Activated CD4-positive, alpha-beta T cell treated with anti-CD3 and anti-CD28 coated beads for 36 hours (primary cell): ENCODE data around the gene UFC1. TPM values are rescaled to one million over a fixed set of nuclear protein-coding genes. Genes with fewer than 3 reads are reported as not detected.

ENCODE experiments used
- ATAC-seq: fragments of 200-7000 bp; cut with Tn5 transposase; one replicate; pipeline ENCODE4 v1.10.0; 2021; ENCODE audit warnings: mild to moderate bottlenecking, moderate library complexity
- CTCF ChIA-PET: fragments of 350-600 bp; sonication (Branson Sonifier 250); formaldehyde crosslinking; loops from one replicate; lab custom pipeline; 2021; ENCODE audit warnings: antibody characterized with exemption; lab: Charles Lee
- POLR2A ChIA-PET: fragments of 350-600 bp; sonication (Branson Sonifier 250); formaldehyde crosslinking; loops from one replicate; lab custom pipeline; 2021; ENCODE audit warnings: antibody characterized with exemption, inconsistent platforms; lab: Charles Lee
- DNase-seq: peaks from one replicate; pipeline ENCODE4 v3.0.0-alpha.2; 2020
- H3K27ac Mint-ChIP-seq: one replicate; pipeline ENCODE4 v1.8.0; 2021; ENCODE audit warnings: mixed read lengths
- H3K27me3 Mint-ChIP-seq: one replicate; pipeline ENCODE4 v1.8.0; 2021; ENCODE audit warnings: mixed read lengths
- H3K36me3 Mint-ChIP-seq: one replicate; pipeline ENCODE4 v1.8.0; 2021; ENCODE audit warnings: low read depth, mixed read lengths
- H3K4me1 Mint-ChIP-seq: one replicate; pipeline ENCODE4 v1.8.0; 2021; ENCODE audit warnings: mixed read lengths
- H3K4me3 Mint-ChIP-seq: one replicate; pipeline ENCODE4 v1.8.0; 2021; ENCODE audit warnings: mild to moderate bottlenecking, moderate library complexity, mixed read lengths
- H3K9me3 Mint-ChIP-seq: one replicate; pipeline ENCODE4 v1.8.0; 2021; ENCODE audit warnings: low read depth, mixed read lengths
- intact Hi-C, 2 experiments: fragments of 100-400 bp; cut with DNase I in 1 of 2; cut with micrococcal nuclease in 1 of 2; formaldehyde crosslinking; loops; one replicate each; pipeline versions ENCODE4 v1.14.2 to v1.15.1; 2022 to 2024; cut with DNase I, micrococcal nuclease
- total RNA-seq, 2 experiments: library from RNA; stranded (reverse); gene quantifications; one replicate each; pipeline ENCODE4 v1.2.3, GENCODE V29; 2021

The UFC1 gene
- total RNA-seq, 2 experiments from 2014 or later: 89.2 to 98.6 TPM

DNA sequence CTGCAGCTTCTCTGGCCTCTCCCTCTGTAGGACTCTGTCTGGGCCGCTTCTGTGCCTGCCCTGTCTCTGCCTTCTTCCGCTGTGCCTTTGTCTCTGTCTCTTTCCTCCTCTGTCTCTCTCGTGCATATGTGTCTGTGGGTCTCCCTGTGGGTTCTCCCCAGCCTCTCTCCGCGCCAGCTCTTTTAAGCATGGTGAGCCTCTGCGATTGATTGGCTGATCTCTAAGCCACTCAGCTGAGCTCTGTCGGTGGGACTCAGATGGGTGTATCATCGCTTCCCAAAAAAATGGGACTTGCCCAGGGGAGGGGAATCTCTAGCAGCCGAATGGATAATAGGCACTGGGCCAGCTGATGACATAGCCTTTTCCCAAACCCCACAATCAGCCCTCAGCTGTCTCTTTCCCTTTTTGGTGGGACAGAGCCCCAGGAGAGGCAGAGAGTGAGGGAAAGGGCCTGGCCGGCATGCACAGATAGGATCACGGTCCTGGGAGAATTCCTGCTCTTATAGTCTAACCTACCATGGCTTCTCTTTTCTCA lies 45.2 kb downstream of the UFC1 start, which contains the start of gene ADAMTS4:
ADAMTS4 (minus strand) TSS at position 158 of the 535 bp plus-strand sequence. CDS start 427 bp downstream, outside the sequence.
- intact Hi-C loops: no loop called here
- DNase-seq (no peak), ATAC-seq (no peak)
- CTCF ChIA-PET: interaction anchor here (1.0 to 1.3 kb wide), 2 partner anchors 26 to 33 kb away, joined by 3 to 6 read pairs; partner anchors contain the start of genes PPOX and TOMM40L
- POLR2A ChIA-PET: no interaction called here
- peaks cover 39% of the 10 kb centered on the region for H3K4me1 Mint-ChIP-seq
- peak within 1 kb of the TSS; percentile 95 for H3K27ac Mint-ChIP-seq
- H3K9me3 Mint-ChIP-seq: no peaks in the 10 kb centered on the region
- H3K27me3 Mint-ChIP-seq: no peaks in the 10 kb centered on the region
- no peak within 1 kb of the TSS for H3K4me3 Mint-ChIP-seq
- peaks cover 7% of the 10 kb centered on the region for H3K36me3 Mint-ChIP-seq

DNA sequence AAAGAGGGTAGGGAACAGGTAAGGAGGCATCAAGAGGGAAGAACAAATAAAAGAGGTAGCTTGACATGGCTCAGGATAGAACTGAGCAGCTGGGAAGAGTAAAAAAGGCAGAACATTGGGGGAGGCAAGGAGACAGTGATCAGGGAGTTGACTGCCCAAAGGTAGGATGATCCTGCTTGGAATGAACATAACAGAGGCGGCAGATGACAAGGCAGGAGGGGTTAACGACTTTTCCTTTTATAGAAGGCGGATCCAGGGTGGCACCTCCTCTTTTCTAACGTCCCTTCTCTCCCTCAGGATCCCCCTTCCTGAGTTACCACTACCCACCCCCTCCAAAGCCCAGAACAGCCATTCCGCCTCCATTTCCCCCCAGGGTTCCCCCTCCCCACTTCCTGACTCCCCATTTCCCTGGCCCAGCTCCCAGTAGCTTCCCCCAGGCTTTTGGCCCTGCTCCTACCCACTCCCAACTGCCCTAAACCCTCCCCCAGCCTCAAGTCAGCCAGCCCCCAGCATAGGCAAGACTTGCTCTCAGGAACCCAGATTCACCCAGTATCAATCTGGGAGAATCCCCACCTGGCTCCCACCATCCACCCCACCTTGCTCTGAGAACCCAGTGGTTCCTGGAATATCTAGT lies 45.8 kb downstream of the UFC1 start:
- ChIA-PET POLR2A (no interaction called here), CTCF (interaction anchor here (1.3 kb wide), 1 partner anchor 26 kb away, joined by 6 read pairs; the partner anchor contains the start of gene TOMM40L)
- Mint-ChIP-seq H3K27ac (peak overlapping the region; percentile 95), H3K4me3 (peak overlapping the region; percentile 41), H3K4me1 (peaks cover 44% of the 10 kb centered on the region), H3K27me3 (no peaks in the 10 kb centered on the region), H3K9me3 (no peaks in the 10 kb centered on the region), H3K36me3 (peaks cover 14% of the 10 kb centered on the region)
- intact Hi-C loops: loop anchor here in 1 of 2 experiments (5.0 kb wide), 1 partner anchor 108 kb away; the partner anchor contains the start of gene MPZ
- no peak for DNase-seq
- ATAC-seq: no peak

DNA sequence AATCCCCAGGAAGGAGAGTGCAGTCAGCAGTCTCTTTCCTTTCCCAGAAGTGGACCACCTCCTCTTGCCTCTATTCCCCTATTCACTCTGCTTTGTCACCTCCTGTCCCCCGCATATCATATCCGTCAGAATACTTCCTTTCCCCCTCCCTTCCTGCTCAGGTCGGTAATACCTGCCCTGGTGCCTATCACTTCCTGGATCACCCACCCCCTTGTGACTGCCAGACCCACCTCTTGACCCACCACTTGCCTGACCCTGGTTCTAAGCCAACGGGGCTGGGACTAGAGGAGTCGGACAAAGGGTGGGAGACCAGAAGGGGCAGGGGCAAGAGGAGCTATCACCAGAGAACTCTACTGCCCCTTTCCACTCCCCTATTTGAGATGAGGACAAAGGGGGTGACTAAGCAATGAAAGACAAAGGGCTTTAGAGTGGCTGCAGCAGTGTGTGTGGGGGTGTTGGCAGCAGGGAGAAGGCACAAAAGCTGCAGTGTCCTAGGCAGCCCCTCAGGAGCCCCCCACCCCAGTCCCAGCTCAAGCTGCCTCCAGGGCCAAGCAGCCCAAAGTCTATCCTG lies 46.7 kb downstream of the UFC1 start:
- POLR2A ChIA-PET: interaction anchor here (1.0 kb wide), 1 partner anchor 14 kb away, joined by 3 read pairs; no protein-coding TSS in a partner anchor
- H3K36me3 Mint-ChIP-seq: peaks cover 21% of the 10 kb centered on the region
- CTCF ChIA-PET: interaction anchor here (1.0 to 7.2 kb wide), 3 partner anchors 8 to 131 kb away, joined by 3 to 89 read pairs (median 27); partner anchors contain the start of genes APOA2, ARHGAP30 and TOMM40L
- intact Hi-C loops: loop anchor here in 1 of 2 experiments (5.0 kb wide), 1 partner anchor 107 kb away; the partner anchor contains the start of gene MPZ
- DNase-seq (no peak), ATAC-seq (no peak)
- H3K27me3 Mint-ChIP-seq: no peaks in the 10 kb centered on the region
- peak overlapping the region; percentile 41 for H3K4me3 Mint-ChIP-seq
- H3K4me1 Mint-ChIP-seq: peaks cover 43% of the 10 kb centered on the region
- peak overlapping the region; percentile 95 for H3K27ac Mint-ChIP-seq
- H3K9me3 Mint-ChIP-seq: no peaks in the 10 kb centered on the region

DNA sequence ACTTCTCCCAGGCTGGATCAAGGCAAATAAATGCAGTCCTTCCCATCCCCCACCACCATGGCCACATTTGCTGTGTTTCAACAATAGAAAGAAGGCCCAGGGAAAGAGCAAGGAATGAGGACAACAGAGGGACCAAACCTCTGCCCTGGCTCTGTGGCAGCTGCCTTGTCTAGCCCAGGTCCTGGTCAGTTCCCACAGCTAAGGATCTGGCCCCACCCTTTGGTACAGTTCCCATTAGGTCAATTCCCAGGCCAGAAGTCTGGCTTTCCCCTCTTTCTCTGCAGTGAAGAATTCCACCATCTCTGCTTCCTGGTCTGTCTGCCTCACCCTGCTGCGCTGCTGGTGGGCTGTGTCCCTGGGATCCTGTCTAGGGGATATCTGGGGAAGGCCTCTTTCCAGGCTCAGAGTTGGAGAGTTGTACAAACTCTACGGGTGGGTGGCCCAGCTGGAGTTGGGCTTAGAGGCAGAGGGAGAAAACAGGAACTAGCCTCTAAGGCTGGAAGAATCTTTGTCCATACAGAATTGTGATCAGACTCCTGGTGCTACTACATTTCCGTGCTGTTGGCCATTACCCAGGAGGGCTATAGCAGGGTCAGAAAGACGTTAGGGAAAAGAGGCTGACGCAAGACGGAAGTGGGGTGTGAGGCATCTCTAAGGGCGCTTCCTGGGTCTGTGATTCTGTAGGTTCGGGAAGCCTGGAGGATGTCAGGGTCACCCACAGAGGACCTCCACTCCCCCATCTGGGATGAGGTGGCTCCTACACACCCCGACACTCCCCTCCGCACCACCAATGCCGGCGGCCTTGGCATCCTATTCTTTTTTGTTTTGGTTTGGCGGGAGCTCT lies 47.4 kb downstream of the UFC1 start:
- POLR2A ChIA-PET: interaction anchor here (0.7 to 2.3 kb wide), 6 partner anchors 15 to 189 kb away, joined by 3 to 16 read pairs (median 4); partner anchors contain the start of genes PPOX and TOMM40L
- no peak for DNase-seq
- ATAC-seq: no peak
- peaks cover 46% of the 10 kb centered on the region for H3K4me1 Mint-ChIP-seq
- peak overlapping the region; percentile 95 for H3K27ac Mint-ChIP-seq
- peaks cover 23% of the 10 kb centered on the region for H3K36me3 Mint-ChIP-seq
- H3K27me3 Mint-ChIP-seq: no peaks in the 10 kb centered on the region
- CTCF ChIA-PET: interaction anchor here (0.6 to 7.2 kb wide), 12 partner anchors 9 to 185 kb away, joined by 3 to 89 read pairs (median 4); partner anchors contain the start of genes APOA2, ARHGAP30, PPOX and TOMM40L
- no peaks in the 10 kb centered on the region for H3K9me3 Mint-ChIP-seq
- intact Hi-C loops: loop anchor here in 1 of 2 experiments (5.0 kb wide), 1 partner anchor 106 kb away; the partner anchor contains the start of gene MPZ
- H3K4me3 Mint-ChIP-seq: peak overlapping the region; percentile 92

DNA sequence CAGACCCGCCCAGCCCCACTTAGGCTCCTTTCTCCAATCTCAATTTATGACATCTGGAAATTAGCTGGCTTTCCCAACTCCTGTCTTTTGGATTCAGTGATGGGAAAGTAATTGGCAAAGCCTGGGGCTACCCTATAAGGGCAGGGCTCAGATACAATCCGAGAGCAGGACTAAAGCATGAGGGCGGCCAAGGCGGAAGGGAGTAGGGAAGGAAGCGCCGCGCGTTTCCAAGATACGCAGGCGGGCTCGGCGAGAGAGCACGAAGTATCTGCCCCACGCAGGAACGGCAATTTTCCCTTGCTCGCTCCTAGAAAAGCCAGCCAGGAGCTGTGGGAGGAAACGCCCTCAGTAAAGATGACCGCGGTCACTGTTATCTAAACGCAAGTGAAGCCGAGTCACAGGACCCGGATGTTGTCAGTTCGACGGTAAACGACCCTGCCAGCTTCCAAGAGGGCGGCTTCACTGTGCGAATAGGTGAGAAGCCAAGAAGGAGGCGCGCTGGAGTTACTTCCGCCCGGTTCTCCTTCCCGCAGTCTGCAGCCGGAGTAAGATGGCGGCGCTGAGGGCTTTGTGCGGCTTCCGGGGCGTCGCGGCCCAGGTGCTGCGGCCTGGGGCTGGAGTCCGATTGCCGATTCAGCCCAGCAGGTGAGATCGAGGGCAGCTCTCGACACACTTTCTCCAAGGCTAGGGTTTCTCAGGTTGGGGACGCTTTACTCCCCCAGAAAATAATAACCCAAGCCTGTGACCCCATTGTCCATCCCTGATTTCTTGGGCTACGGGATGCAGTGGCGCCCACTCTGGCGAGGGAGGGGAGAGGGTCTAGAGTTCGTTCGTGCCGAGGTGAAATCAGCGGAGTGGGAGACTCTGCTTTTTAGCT lies 48.3 kb downstream of the UFC1 start, which contains the start of gene NDUFS2:
NDUFS2 (plus strand) TSS at position 532 of the 877 bp plus-strand sequence; CDS start at position 551, 19 bp downstream.
- Mint-ChIP-seq H3K36me3 (peaks cover 30% of the 10 kb centered on the region), H3K9me3 (no peaks in the 10 kb centered on the region), H3K4me3 (peak within 1 kb of the TSS; percentile 92), H3K4me1 (peaks cover 50% of the 10 kb centered on the region), H3K27me3 (no peaks in the 10 kb centered on the region), H3K27ac (peak within 1 kb of the TSS; percentile 95)
- DNase-seq (peak; percentile 97), ATAC-seq (peak; percentile 99)
- CTCF ChIA-PET: interaction anchor here (0.6 to 7.2 kb wide), 17 partner anchors 10 to 524 kb away, joined by 3 to 89 read pairs (median 3); partner anchors contain the start of genes APOA2, PPOX and TOMM40L
- POLR2A ChIA-PET: interaction anchor here (0.7 to 2.3 kb wide), 6 partner anchors 8 to 188 kb away, joined by 4 to 16 read pairs (median 4); partner anchors contain the start of genes PPOX and TOMM40L
- intact Hi-C loops: loop anchor here (1.0 to 5.0 kb wide), 11 partner anchors 17 to 188 kb away; partner anchors contain the start of genes PPOX (in 2 of the 2), B4GALT3 (in 1 of the 2), DEDD (in 1 of the 2) and MPZ (in 1 of the 2)

- Mint-ChIP-seq H3K4me3 (no peak overlapping the region), H3K9me3 (no peaks in the 10 kb centered on the region), H3K27me3 (no peaks in the 10 kb centered on the region), H3K27ac (peak overlapping the region; percentile 15), H3K36me3 (peaks cover 53% of the 10 kb centered on the region), H3K4me1 (peaks cover 41% of the 10 kb centered on the region)
- ATAC-seq (no peak), DNase-seq (no peak)
- ChIA-PET POLR2A (no interaction called here), CTCF (interaction anchor here (0.5 to 7.2 kb wide), 13 partner anchors 9 to 233 kb away, joined by 3 to 89 read pairs (median 3); partner anchors contain the start of genes APOA2, FCER1G, PPOX and TOMM40L)
- intact Hi-C loops: no loop called here
Measured at GRCh38 chr1:161206411-161207140, 52.8 kb downstream of the UFC1 start.

DNA sequence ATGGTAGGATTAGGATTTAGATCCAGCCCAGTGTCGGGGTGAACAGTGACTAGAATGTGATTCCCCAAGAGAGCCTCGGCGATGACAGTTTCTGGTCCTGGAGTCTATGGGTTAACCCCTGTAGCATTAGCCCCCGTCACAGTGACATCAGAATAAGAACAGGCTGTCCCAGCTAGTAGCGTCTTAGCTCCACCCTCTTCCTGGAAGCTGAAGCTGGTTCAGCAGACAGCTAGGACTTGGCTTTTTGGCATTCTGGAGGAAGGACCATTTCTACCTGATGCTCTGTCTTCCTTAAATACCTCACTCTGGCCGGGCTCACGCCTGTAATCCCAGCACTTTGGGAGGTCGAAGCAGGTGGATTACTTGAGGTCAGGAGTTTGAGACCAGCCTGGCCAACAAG lies 53.4 kb downstream of the UFC1 start:
- CTCF ChIA-PET: interaction anchor here (0.6 to 7.2 kb wide), 8 partner anchors 16 to 175 kb away, joined by 3 to 89 read pairs (median 4); partner anchors contain the start of genes APOA2, PPOX and TOMM40L
- Mint-ChIP-seq H3K9me3 (no peaks in the 10 kb centered on the region), H3K27me3 (no peaks in the 10 kb centered on the region), H3K27ac (no peak overlapping the region), H3K36me3 (peaks cover 58% of the 10 kb centered on the region), H3K4me1 (peaks cover 39% of the 10 kb centered on the region), H3K4me3 (no peak overlapping the region)
- intact Hi-C loops: no loop called here
- POLR2A ChIA-PET: no interaction called here
- ATAC-seq (no peak), DNase-seq (no peak)
